Gastrocnemius medialis (tissue), 4 donors: ENCODE measurements around the gene MME. TPM values are rescaled to one million over a fixed set of nuclear protein-coding genes. Genes with fewer than 3 reads are reported as not detected.
"Not testable (repeated sequence)": the region's sequence is repeated elsewhere in the genome, so short reads cannot be mapped to it uniquely, and the experiment has no call there.

Source experiments
- ATAC-seq, 2 donors: fragments of 150-250 bp; one replicate each; pipeline ENCODE4 v1.9.1; 2016
- DNase-seq, 2 donors: peaks; one replicate each; pipeline ENCODE4 v3.0.0-alpha.2; 2019
- H3K27ac ChIP-seq, 4 donors: fragments of 200-600 bp; sonication (generic); 1 replicate in 1 of 4; 2 replicates in 3 of 4; pipeline ENCODE4 v1.5.1; 2016 to 2018; ENCODE audit warnings: mild to moderate bottlenecking in 2 of 4, moderate library complexity in 1 of 4
- H3K27me3 ChIP-seq, 3 donors: fragments of 200-600 bp; sonication (generic) in 2 of 3; 1 replicate in 1 of 3; 2 replicates in 2 of 3; pipeline versions ENCODE4 v1.5.1 to v1.6.0; 2016 to 2019; ENCODE audit warnings: mild to moderate bottlenecking in 1 of 3, moderate library complexity in 1 of 3
- H3K36me3 ChIP-seq, 2 donors: fragments of 200-600 bp; sonication (generic) in 1 of 2; one replicate each; pipeline ENCODE4 v1.5.1; 2017 to 2018
- H3K4me1 ChIP-seq, 2 donors: fragments of 200-600 bp; sonication (generic) in 1 of 2; one replicate each; pipeline ENCODE4 v1.5.1; 2016 to 2017; ENCODE audit warnings: mild to moderate bottlenecking in 2 of 2
- H3K4me3 ChIP-seq, 4 donors: fragments of 200-600 bp; sonication (generic) in 3 of 4; 1 replicate in 1 of 4; 2 replicates in 3 of 4; pipeline ENCODE4 v1.5.1; 2016 to 2019; ENCODE audit warnings: mild to moderate bottlenecking in 2 of 4
- H3K9me3 ChIP-seq, 3 donors: fragments of 200-600 bp; sonication (generic) in 2 of 3; 1 replicate in 1 of 3; 2 replicates in 2 of 3; pipeline ENCODE4 v1.5.1; 2016 to 2019
- POLR2A ChIP-seq, 2 donors: fragments of 450-650 bp; IDR thresholded peaks; one replicate each; pipeline ENCODE4 v1.6.1; 2017; ENCODE audit warnings: antibody characterized with exemption in 2 of 2, mild to moderate bottlenecking in 2 of 2, moderate library complexity in 2 of 2
- in situ Hi-C, 4 donors: fragments of 200-750 bp; cut with MboI; loops; one replicate each; pipeline versions ENCODE4 v1.15.0 to v1.8.0; 2017; ENCODE audit warnings: low sequenced_read_pairs in 4 of 4
- intact Hi-C: fragments of 100-400 bp; cut with DNase I; formaldehyde crosslinking; loops from one replicate; pipeline ENCODE4 v1.15.1; 2023; ENCODE audit warnings: low total_unique reads
- total RNA-seq, 4 donors: library from RNA; depleted of rRNA; stranded (reverse); fragments of >200 nt; gene quantifications; one replicate each; pipeline versions ENCODE4 v1.1.0 to v1.2.3, GENCODE V29; 2016
- TF ChIP-seq, protein P1 (sequence below), 5 experiments: fragments of 450-650 bp in 3 of 5; fragments of 200-600 bp in 2 of 5; sonication (generic) in 2 of 5; IDR thresholded peaks in 4 of 5; conservative IDR thresholded peaks in 1 of 5; 1 replicate in 4 of 5; 2 replicates in 1 of 5; pipeline ENCODE4 v1.5.1; 2016 to 2019; ENCODE audit warnings: antibody characterized with exemption in 5 of 5, mild to moderate bottlenecking in 3 of 5, moderate library complexity in 3 of 5

The MME gene
- total RNA-seq, 4 donors from 2014 or later, result 40.9 to 95.4 (median 68.0) TPM

DNA sequence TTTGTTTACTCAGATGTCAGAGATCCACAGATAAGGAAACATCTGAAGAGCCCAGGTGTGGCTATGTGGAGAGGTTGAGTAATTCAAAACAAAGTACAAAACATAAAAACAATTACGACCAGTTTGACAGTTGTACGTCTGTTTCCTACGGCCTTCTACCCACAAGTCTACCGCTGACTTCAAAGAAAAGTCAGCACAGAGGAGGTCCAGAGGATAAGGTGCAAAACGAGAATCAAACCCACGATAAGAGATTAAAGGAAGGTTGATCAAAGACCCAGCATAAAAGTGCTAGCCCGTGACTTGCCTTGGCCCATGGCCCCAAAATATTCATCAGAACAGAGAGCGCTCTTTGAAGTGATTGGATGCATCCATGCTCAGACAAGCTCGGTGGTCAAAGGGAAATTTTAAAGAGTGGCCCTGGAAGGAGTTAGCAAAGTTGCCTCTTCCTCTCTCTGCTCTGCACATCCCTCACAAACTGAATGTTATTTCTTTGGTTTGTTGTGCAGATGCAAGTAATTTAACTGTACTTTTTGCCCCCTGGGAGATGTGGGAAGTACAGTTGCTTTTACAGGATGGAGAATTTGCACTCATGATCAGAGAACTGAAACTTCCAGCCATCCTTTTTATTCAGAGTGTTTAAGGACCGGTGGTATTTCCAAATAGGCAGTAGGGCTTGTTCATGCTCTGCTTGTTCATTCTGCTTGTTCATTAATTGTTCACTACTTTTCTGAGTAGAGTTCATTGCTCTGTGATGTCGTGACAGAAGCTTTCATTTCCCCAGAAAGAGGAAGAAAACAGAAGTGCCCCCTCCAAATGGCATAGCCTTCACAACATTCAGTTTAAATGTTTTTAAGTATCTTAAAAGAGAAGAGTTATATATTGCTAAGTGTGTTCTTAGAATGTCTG lies 31.1 kb downstream of the MME start:
- Histone ChIP-seq H3K4me1 (no peaks in the 10 kb centered on the region), H3K36me3 (no peaks in the 10 kb centered on the region), H3K4me3 (no peak overlapping the region), H3K27me3 (no peaks in the 10 kb centered on the region), H3K27ac (no peak overlapping the region), H3K9me3 (no peaks in the 10 kb centered on the region)
- ATAC-seq, result no peak
- in situ Hi-C loops, result no loop called here
- DNase-seq, result no peak
- TF ChIP-seq, protein P1, sequence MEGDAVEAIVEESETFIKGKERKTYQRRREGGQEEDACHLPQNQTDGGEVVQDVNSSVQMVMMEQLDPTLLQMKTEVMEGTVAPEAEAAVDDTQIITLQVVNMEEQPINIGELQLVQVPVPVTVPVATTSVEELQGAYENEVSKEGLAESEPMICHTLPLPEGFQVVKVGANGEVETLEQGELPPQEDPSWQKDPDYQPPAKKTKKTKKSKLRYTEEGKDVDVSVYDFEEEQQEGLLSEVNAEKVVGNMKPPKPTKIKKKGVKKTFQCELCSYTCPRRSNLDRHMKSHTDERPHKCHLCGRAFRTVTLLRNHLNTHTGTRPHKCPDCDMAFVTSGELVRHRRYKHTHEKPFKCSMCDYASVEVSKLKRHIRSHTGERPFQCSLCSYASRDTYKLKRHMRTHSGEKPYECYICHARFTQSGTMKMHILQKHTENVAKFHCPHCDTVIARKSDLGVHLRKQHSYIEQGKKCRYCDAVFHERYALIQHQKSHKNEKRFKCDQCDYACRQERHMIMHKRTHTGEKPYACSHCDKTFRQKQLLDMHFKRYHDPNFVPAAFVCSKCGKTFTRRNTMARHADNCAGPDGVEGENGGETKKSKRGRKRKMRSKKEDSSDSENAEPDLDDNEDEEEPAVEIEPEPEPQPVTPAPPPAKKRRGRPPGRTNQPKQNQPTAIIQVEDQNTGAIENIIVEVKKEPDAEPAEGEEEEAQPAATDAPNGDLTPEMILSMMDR (IDR thresholded peaks at IDR 0.05 in 4 of 5, conservative IDR thresholded peaks at IDR 0.05 in 1 of 5), result no peak
- TF ChIP-seq POLR2A (IDR thresholded peaks at IDR 0.05), result no peak
- intact Hi-C loops, result no loop called here

DNA sequence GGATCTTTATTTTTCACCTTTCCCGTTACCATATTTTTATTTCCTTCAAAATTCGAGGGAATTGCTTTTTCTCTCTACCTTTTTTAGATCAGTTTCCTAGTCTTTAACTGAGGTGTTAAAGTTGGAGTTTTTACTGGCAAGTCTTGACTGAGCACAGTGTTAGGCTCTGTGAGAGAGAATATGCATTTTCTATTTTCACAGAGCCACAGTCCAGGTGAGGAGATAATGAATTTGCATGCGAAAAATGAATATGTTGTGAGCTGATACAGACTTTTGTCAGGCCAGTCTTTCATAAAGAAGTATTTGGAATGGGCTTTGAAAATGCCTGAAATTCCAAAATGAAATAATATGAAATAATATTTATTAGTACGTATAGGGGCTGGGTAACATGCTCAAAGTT lies 31.9 kb downstream of the MME start:
- Histone ChIP-seq H3K27me3 (no peaks in the 10 kb centered on the region), H3K9me3 (no peaks in the 10 kb centered on the region), H3K4me3 (no peak overlapping the region), H3K36me3 (no peaks in the 10 kb centered on the region), H3K27ac (no peak overlapping the region), H3K4me1 (no peaks in the 10 kb centered on the region)
- intact Hi-C loops, result no loop called here
- in situ Hi-C loops, result no loop called here
- ATAC-seq (no peak), DNase-seq (no peak)
- TF ChIP-seq, protein P1 (IDR thresholded peaks at IDR 0.05 in 4 of 5, conservative IDR thresholded peaks at IDR 0.05 in 1 of 5), result no peak
- no peak for TF ChIP-seq POLR2A (IDR thresholded peaks at IDR 0.05)

DNA sequence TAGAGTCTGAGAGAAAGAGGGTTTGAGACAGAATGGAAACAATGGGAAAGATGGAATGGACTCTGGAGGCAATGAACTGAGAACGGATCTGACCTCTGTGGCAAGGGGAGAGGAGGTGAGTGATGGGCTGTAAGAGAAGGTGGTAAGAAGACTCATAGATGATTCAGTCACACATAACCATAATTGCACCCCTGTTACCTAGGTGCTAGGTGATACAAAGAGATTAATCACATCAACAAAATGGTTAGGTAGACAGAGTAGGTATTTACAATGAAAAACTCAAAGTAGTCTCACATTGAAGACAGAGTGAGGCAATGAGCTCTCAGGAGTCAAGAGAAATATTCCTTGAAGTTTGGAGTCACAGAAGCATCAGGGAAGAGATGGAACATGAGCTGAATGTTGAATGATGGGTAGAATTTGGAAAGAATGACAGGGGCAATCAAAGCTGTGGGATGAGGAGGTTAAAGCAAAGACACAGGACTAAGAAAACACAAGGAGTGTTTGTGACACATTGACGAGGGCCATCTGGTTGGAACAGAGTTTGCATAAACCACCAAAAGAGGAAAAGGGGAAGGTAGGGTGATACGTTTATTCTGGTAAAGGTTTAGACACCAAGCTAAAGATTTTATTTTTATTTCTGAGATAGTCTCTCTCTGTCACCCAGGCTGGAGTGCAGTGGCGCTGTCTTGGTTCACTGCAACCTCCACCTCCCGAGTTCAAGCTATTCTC lies 32.7 kb downstream of the MME start:
- H3K4me1 ChIP-seq, result no peaks in the 10 kb centered on the region
- intact Hi-C loops (no loop called here), in situ Hi-C loops (no loop called here)
- no peak overlapping the region for H3K27ac ChIP-seq
- DNase-seq, result no peak
- ATAC-seq, result no peak
- no peaks in the 10 kb centered on the region for H3K36me3 ChIP-seq
- H3K27me3 ChIP-seq, result no peaks in the 10 kb centered on the region
- H3K9me3 ChIP-seq, result no peaks in the 10 kb centered on the region
- TF ChIP-seq, protein P1 (IDR thresholded peaks at IDR 0.05 in 4 of 5, conservative IDR thresholded peaks at IDR 0.05 in 1 of 5), result no peak
- no peak for TF ChIP-seq POLR2A (IDR thresholded peaks at IDR 0.05)
- H3K4me3 ChIP-seq, result no peak overlapping the region

DNA sequence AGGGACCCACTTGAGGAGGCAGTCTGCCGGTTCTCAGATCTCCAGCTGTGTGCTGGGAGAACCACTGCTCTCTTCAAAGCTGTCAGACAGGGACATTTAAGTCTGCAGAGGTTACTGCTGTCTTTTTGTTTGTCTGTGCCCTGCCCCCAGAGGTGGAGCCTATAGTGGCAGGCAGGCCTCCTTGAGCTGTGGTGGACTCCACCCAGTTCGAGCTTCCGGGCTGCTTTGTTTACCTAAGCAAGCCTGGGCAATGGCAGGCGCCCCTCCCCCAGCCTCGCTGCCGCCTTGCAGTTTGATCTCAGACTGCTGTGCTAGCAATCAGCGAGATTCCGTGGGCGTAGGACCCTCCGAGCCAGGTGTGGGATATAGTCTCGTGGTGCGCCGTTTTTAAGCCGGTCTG lies 44.6 kb downstream of the MME start:
- in situ Hi-C loops, H3K9me3 ChIP-seq, H3K27ac ChIP-seq, ATAC-seq, DNase-seq, H3K27me3 ChIP-seq, H3K4me3 ChIP-seq, intact Hi-C loops, H3K36me3 ChIP-seq, H3K4me1 ChIP-seq: not testable (repeated sequence)

DNA sequence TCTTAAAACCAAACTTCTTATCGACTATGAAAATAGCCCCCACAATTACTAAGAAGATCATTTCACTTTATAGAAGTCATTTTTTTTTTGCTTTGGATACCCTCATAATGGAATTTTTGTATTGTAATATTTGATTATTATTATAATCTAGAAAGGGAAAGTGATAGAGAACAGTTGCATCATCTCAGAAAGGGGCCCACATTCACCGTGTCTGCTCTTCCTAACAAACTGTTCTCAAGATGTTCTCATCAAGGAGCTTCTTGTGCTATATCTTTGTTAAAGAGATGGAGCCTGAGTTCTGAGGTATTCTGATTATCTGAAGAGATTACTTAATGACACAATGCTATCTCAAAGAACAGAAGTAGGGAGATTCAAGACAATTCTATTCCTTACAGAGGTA lies 49.3 kb downstream of the MME start:
- Histone ChIP-seq H3K4me1 (no peaks in the 10 kb centered on the region), H3K27me3 (no peaks in the 10 kb centered on the region), H3K4me3 (no peak overlapping the region), H3K36me3 (no peaks in the 10 kb centered on the region), H3K27ac (no peak overlapping the region), H3K9me3 (no peaks in the 10 kb centered on the region)
- no peak for ATAC-seq
- no peak for DNase-seq
- in situ Hi-C loops, result no loop called here
- intact Hi-C loops, result no loop called here
- TF ChIP-seq, protein P1 (IDR thresholded peaks at IDR 0.05 in 4 of 5, conservative IDR thresholded peaks at IDR 0.05 in 1 of 5), result no peak
- no peak for TF ChIP-seq POLR2A (IDR thresholded peaks at IDR 0.05)
